ENCODE data around the gene CHST15.

DNA sequence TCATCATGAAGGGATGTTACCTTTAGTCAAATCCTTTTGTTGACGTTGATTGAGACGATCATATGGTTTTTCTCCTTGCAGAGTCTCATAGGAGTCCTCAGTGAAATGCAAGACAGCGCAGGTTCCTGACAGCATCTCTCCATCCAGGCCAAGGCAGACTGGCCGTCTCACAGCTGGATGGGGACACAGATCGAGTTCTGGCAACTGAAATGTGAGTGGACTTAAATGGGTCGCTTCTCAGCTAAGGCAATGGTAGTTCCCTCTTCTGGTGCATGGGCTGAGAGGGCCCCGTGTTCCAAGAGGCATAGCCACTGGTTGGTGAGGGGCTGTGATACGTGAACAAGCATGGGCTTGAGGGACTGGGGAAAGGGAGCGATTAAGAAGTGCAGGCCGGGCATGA is 102.5 kb downstream of the CHST15 start:
- TF ChIP-seq, protein P1, sequence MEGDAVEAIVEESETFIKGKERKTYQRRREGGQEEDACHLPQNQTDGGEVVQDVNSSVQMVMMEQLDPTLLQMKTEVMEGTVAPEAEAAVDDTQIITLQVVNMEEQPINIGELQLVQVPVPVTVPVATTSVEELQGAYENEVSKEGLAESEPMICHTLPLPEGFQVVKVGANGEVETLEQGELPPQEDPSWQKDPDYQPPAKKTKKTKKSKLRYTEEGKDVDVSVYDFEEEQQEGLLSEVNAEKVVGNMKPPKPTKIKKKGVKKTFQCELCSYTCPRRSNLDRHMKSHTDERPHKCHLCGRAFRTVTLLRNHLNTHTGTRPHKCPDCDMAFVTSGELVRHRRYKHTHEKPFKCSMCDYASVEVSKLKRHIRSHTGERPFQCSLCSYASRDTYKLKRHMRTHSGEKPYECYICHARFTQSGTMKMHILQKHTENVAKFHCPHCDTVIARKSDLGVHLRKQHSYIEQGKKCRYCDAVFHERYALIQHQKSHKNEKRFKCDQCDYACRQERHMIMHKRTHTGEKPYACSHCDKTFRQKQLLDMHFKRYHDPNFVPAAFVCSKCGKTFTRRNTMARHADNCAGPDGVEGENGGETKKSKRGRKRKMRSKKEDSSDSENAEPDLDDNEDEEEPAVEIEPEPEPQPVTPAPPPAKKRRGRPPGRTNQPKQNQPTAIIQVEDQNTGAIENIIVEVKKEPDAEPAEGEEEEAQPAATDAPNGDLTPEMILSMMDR (conservative IDR thresholded peaks at IDR 0.05): no peak
- TF ChIP-seq ZFX (IDR thresholded peaks at IDR 0.05): no peak
